ENCODE measurements around the gene FASN. TPM values are rescaled to one million over a fixed set of nuclear protein-coding genes. Genes with fewer than 3 reads are reported as not detected.

Gene FASN
- total and polyA plus RNA-seq, 2 of the 13 experiments (the other 11 are each of a cell fraction or from before 2014, with no cell fraction given) = 51.7 to 101 TPM

GRCh38 chr17:82049106-82049505 lies 48.9 kb downstream of the FASN start:
- H3K79me2 ChIP-seq (ENCODE audit: insufficient read depth, low read length) = peaks cover 37% of the 10 kb centered on the region
- H2AFZ ChIP-seq (ENCODE audit: low read length) = no peak overlapping the region
- H3K9me3 ChIP-seq (ENCODE audit: low read length) = no peaks in the 10 kb centered on the region
- DNase-seq (ENCODE audit: low spot score) = no peak
- ATAC-seq = no peak
- TF ChIP-seq ZNF124 (CRISPR knock-in tag; IDR thresholded peaks at IDR 0.05) (no peak), KDM4B (CRISPR knock-in tag; IDR thresholded peaks at IDR 0.05) (no peak), GPN1 (CRISPR knock-in tag; IDR thresholded peaks at IDR 0.05; ENCODE audit: borderline replicate concordance) (no peak), ZFP36L1 (CRISPR knock-in tag; IDR thresholded peaks at IDR 0.05) (no peak), GABPA (IDR thresholded peaks at IDR 0.05; ENCODE audit: low read depth, low read length) (no peak), GABPA (CRISPR knock-in tag; IDR thresholded peaks at IDR 0.05; ENCODE audit: low read depth) (no peak), ZNF777 (CRISPR knock-in tag; IDR thresholded peaks at IDR 0.05) (no peak), GATAD1 (CRISPR knock-in tag; IDR thresholded peaks at IDR 0.05) (no peak), BCL6 (CRISPR knock-in tag; IDR thresholded peaks at IDR 0.05) (no peak), ATF6 (CRISPR knock-in tag; conservative IDR thresholded peaks at IDR 0.05) (no peak), ZSCAN25 (CRISPR knock-in tag; IDR thresholded peaks at IDR 0.05) (no peak), ZNF724P (CRISPR knock-in tag; IDR thresholded peaks at IDR 0.05; ENCODE audit: borderline replicate concordance) (no peak), FOXC1 (CRISPR knock-in tag; IDR thresholded peaks at IDR 0.05; ENCODE audit: borderline replicate concordance) (no peak), ZNF703 (CRISPR knock-in tag; IDR thresholded peaks at IDR 0.05; ENCODE audit: borderline replicate concordance) (no peak), RFX1 (IDR thresholded peaks at IDR 0.05) (no peak), ZNF501 (CRISPR knock-in tag; IDR thresholded peaks at IDR 0.05) (no peak)
- H3K27me3 ChIP-seq (ENCODE audit: control insufficient read depth in 1 of 2, insufficient read depth in 2 of 2, low read length in 2 of 2) = no peaks in the 10 kb centered on the region; a peak in 2 of 5 replicates
- ChIA-PET POLR2A (no interaction called here), CTCF (ENCODE audit: low intra/inter-chr PET ratio, low total read pairs) (no interaction called here)
- H3K4me3 ChIP-seq (replicated peaks in 1 of 3; ENCODE audit: insufficient read depth in 1 of 3, low read depth in 2 of 3, low read length in 3 of 3) = no peak overlapping the region; a peak in 1 of 6 replicates
- FAIRE-seq = no peak
- H4K20me1 ChIP-seq (ENCODE audit: insufficient read depth, low read length) = no peaks in the 10 kb centered on the region; the same call in 1 of the 2 replicates
- WGBS (ENCODE audit: low lambda C conversion rate) = 91% methylated on average over 5 of the region's 8 CpGs
- in situ Hi-C loops (cut with HindIII; ENCODE audit: extremely low pct_ligation_motif_present, low pct_unique_long_range_greater_than_20kb) = no loop called here
- BruUV-seq (replicated peaks) = no TSS peak
- no peak overlapping the region for H3K4me2 ChIP-seq (ENCODE audit: low read depth, low read length)
- no peak overlapping the region for H3K9ac ChIP-seq (ENCODE audit: insufficient read depth, low read depth, low read length)
- H3K4me1 ChIP-seq (ENCODE audit: insufficient read depth, low read length) = peaks cover 41% of the 10 kb centered on the region
- intact Hi-C loops (cut with micrococcal nuclease; ENCODE audit: unreplicated experiment) = no loop called here
- H3K27ac ChIP-seq (ENCODE audit: extremely low read length, insufficient read depth, low read length) = no peak overlapping the region
- peaks cover 8 to 31% of the 10 kb centered on the region in 2 experiments; a peak in 4 of 5 replicates for H3K36me3 ChIP-seq (replicated peaks in 1 of 2; ENCODE audit: control insufficient read depth in 1 of 2, insufficient read depth in 2 of 2, low read length in 2 of 2)

All from HepG2 (cell line).